ENCODE results near the gene ANKRD33B. TPM values are rescaled to one million over a fixed set of nuclear protein-coding genes. Genes with fewer than 3 reads are reported as not detected.
"Not testable (repeated sequence)": the region's sequence is repeated elsewhere in the genome, so short reads cannot be mapped to it uniquely, and the experiment has no call there.

Gene ANKRD33B
- total RNA-seq, 1 experiment from 2014 or later: not detected

DNA sequence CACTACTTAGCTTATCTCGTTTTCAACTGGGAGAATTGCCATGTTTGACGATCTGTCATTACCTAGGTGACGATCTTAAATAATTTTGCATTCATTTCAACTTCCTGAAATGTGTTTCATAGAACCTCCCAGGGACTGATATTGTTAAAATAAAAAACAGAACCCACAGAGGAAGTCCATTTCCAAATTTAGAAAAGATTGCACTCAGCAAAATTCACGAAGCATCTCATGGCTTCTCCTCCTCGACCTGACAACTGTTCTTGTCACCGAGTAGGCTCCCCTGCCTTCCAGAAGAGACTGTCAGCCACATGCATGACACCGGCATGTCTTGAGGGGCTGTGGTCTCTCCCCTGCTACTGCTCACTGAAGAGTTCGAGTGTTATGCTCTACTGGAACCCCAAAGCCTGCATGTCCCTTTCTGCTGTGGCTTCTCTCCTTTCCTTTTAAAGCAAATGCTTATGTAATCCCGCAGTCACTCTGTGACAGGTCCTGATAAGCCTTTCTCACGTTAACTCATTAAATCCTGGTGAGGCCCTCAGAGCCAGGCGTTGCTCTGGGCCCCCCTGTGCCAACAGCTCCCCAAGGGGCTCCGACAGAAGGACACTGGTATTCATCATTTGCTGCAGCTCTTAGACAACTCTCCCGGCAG is 26.8 kb upstream of the ANKRD33B start:
- DNase-seq (ENCODE audit: low spot score): no peak

DNA sequence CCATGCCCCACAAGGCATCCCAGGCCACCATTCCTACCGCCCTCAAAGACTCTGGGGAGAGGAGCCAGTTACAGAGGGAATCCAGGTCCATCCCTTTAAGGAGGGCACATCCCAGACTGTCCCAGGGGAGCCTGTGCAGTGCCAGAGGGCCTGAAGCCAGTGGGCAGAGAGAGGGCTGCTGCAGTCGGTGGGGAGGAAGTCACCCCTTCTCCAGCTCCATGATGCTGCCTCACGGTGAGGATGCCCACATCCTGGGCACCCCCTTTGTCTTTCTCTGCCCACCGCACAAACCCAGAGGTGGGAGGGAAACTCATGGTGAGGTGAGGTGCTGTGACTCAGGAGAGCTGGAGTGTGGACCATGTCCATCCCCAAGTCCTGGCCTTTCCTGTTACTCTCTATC is 26.2 kb upstream of the ANKRD33B start:
- DNase-seq (ENCODE audit: low spot score): no peak

DNA sequence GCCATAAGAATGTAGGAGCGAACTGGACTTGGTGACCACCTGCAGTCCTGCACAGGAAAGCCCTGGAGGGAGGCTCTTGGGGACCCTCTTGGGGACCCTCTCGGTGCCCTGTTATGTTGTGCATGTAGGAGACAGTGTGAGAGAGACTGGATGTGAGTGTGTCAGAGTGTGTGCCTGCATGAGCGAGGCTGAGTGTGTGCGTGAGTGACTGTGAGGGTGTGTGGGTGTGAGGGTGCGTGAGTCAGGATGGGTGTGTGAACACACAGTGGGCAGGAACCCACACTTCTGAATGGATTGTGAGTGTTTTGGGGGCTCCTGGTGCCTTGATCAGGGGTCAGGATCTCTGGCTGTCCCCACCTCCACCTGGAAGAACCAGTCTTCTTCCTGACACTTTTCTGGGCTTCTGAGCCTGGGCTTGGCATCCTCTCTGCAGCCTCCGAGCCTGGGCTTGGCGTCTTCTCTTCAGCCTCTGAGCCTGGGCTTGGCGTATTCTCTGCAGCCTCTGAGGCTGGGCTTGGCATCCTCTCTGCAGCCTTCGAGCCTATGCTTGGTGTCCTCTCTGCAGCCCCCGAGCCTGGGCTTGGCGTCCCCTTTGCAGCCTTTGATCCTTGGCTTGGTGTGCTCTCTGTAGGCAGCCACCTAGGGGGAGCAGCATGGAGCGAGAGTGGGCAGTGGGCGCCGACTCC is 25.6 kb upstream of the ANKRD33B start:
- DNase-seq (ENCODE audit: low spot score): no peak

DNA sequence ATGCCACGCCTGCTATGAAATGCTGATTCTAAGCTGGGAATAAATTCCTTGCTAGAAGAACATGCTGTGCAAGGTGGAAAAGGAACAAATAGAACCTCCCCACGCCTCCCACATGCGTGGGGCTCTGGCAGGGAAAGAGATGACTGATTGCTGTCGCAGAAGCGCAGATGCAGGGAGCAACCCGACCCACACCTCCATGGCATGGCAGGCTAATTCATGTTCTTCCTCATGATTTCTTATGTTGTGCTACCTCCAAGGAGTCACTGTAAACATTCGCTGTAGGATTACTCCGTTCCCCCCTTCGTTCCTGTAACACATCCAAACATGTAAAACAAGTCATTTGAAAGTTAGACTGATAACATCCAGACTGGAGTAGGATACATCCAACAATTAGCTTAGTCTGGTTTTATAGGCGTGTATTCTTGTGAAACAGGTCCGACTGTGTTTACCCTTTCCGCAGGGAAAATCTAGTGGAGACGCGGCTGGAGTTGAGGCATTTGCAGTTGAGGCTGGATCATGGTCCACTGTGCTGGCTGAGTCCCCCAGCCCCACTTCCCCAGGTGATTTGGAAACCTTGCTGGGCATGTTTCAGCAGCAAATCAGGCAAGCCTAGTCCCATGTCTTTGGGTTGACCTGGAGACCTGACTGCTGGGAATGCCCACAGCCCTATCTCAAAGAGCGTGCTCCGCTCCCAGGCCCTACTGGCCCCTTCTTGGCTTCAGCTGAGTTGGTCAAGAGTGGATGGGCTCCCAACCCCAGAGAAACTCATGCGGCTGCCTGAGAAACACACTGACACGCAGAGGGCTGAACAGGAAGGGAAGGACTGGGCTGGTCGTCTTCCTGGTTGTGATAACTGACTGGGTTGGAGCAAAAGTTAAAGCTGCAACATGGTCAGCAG is 24.8 kb upstream of the ANKRD33B start:
- DNase-seq (ENCODE audit: low spot score): no peak

DNA sequence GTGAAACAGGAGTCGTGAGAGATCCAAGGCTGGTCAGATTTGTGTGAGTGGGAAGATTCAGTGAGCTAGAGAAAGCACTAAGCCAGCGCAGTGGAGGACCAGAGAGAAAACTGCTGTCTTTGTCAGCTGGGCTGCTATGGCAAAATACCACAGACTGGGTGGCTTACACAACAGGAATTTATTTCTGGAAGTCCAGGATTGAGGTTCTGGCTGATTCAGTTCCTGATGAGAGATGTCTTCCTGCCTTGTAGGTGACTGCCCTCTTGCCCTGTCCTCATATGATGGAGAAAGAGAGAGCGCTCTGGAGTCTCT is 24.2 kb upstream of the ANKRD33B start:
- no peak for DNase-seq (ENCODE audit: low spot score)

DNA sequence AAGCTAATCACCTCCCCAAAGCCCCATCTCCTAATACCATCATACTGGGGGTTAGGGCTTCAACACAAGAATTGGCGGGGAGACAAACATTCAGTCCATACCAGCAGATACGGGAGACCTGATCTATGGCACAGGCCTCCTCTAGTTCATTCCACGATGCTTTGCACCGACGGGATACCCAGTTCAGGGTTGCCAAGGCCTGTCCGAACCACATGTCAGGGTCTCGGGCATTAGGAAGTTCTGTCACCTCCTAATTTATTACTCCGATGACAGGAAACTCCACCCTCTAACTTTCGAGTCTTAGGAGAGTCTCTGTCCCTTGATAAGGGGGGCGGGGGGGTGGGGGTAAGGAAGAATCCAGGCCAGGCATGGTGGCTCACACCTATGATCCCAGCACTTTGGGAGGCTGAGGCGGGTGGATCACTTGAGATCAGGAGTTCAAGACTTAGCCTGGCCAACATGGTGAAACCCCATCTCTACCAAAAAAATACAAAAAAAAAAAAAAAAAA is 23.8 kb upstream of the ANKRD33B start:
- DNase-seq (ENCODE audit: low spot score): no peak

DNA sequence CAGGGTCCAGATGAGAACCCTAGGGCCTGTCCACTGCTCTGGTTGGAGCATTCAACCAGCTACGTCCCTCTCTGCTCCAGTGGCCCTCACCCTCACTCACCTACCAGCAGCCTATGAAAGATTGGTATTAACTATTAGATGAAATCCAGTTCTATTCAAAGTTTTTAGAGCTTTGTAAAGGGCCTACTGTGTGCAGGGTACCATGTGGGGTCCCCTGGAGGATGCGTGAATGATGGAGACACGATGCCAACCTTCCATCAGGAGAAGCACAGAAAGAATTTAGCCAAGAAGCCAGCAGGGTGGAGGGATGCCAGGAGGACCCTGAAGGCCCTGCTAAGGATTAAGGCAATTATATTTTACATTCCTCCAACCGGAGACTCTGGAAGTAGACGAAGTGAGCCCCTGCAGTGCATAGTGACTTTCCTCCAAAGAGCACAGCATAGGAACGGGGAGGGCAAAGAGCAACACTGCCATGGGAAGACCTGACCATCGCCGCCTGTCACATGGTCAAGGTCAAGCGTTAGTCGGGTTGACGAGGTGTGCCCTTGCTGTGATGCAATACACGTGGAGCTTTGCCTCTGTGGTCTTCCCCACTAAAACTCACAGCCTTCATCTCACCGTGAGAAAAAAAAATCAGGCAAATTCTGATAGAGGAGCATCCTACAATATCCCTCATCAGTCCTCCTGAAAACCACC is 22.8 kb upstream of the ANKRD33B start:
- no peak for DNase-seq (ENCODE audit: low spot score)

DNA sequence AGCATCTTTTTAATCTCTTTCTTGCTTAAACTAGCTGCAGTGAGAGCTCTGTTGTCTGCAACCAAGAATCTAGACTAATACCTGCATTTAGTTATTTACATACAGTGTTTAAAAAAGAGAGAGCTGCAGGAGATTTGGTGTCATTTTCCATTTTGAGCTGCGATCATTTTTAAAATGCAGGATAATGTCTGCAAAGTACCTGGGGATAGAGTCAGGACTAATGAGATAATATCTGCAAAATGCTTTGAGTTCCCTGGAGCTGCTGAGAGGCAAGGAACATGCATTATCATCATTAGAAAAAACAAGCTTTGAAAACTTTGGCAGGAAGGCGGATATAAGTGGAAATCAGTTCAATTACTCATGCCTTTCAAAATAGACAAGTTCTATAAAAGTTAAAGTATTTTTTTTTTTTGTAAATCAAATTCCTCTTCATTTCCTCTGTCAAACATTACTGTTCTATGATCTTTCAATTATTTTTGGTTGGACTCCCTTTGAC is 21.8 kb upstream of the ANKRD33B start:
- DNase-seq (ENCODE audit: low spot score): no peak

DNA sequence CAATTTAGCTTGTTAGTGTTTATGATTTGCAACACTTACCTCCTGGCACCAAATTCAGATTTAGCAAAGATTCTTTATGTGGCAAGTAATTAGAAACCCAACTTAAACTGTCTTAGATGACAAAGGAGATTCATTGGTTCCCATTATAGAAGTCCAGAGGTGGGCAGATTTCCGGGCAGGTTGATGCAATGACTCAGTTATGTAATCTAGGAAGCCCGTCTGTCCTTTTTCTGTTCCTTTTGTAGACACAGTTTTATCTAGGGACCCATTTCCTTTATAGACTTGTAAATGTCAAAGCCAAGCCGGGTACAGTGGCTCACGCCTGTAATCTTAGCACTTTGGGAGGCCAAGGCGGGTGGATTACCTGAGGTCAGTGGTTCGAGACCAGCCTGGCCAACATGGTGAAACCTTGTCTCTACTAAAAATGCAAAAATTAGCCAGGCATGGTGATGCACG is 20.3 kb upstream of the ANKRD33B start:
- no peak for DNase-seq (ENCODE audit: low spot score)

DNA sequence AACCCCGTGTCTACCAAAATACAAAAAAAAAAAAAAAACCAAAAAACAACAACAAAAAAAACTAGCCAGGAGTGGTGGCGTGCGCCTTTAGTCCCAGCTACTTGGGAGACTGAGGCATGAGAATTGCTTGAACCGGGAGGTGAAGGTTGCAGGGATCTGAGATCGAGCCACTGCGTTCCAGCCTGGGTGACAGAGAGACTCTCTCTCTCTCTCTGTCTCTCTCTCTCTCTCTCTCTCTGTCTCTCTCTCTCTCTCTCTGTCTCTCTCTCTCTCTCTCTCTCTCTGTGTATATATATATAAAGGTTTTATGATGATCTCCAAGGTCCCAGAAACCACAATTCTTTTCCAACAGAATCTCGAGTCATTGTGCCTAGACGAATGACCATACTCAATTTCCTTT is 18.8 kb upstream of the ANKRD33B start:
- no peak for DNase-seq (ENCODE audit: low spot score)

DNA sequence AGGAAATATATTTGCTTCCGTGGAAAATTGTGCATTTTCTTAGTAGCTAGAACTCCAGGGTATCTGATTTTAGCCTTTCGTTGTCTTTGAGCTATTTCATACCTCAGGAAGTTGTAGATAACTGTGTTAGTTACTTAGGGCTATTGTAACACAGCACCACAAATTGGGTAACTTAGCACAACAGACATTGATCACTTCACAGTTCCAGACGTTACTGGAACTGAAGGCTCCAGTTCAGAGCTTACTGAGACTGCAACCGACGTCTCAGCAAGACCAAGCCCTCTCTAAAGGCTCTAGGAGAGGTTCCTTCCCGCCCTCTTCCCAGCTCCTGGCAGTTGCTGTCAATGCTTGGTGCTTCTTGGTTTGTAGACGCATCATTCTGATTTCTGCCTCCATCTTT is 17.7 kb upstream of the ANKRD33B start:
- DNase-seq (ENCODE audit: low spot score): no peak

DNA sequence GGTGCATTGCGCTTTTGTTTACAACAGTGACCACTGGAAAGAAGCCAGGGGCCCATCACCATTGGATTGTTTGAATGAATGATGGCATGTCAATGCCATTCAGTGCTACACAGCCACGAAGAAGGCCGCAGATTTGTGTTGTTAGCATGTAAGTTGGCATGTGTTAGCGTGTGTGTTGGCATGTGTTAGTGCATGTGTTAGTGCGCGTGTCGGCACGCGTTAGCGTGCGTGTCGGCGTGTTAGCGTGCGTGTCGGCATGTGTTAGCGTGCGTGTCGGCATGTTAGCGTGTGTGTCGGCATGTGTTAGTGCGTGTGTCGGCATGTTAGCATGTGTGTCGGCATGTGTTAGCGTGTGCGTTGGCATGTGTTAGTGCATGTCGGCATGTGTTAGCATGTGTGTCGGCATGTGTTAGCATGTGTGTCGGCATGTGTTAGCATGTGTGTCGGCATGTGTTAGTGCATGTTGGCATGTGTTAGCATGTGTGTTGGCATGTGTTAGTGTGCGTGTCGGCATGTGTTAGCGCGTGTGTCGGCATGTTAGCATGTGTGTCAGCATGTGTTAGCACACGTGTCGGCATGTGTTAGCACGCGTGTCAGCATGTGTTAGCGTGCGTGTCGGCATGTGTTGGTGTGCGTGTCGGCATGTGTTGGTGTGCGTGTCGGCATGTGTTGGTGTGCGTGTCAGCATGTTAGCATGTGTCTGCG is 15.3 kb upstream of the ANKRD33B start:
- no peak for DNase-seq (ENCODE audit: low spot score)

DNA sequence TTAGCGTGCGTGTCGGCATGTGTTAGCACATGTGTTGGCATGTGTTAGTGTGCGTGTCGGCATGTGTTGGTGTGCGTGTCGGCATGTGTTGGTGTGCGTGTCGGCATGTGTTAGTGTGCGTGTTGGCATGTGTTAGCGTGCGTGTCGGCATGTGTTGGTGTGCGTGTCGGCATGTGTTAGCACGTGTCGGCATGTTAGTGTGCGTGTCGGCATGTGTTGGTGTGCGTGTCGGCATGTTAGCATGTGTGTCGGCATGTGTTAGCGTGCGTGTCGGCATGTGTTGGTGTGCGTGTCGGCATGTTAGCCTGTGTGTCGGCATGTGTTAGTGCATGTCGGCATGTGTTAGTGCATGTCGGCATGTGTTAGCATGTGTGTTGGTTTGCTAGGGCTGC is 14.8 kb upstream of the ANKRD33B start:
- not testable (repeated sequence) for DNase-seq (ENCODE audit: low spot score)

DNA sequence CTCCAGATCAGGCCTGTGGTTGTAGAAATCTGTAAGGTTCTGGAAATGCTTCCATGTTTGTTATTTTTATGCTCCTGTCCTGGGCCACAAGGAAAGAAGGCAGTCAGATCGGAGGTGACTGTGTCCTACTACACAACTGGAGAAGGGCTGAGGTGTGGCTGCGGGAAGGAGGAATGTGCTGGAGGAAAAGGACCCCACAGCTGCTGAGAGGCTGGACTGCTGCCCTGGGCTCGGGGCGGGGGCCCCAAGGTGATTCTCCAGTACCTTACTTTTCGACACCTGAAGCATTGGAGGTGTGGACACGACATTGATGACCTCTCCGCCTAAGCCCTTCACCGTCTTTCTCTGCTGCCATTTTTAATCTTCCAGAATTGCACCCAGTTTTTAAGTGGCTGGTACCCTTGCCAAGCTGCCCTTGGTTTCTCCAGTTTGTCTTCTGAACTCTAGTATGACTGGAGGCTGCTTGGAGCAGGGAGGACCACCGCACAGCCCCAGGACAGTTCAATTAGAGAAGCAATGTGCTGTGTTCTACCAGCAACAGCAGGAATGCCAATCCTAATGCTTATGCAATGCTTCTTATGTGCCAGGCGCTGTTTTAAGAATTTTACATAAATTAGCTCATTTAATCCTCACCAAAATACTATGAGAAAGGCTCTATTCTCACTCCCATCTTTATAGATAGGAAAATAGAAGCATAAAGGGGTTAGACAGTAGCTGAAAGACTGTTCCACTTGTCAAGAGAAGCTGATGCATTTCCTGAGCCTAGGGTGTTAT is 13.5 kb upstream of the ANKRD33B start:
- no peak for DNase-seq (ENCODE audit: low spot score)

DNA sequence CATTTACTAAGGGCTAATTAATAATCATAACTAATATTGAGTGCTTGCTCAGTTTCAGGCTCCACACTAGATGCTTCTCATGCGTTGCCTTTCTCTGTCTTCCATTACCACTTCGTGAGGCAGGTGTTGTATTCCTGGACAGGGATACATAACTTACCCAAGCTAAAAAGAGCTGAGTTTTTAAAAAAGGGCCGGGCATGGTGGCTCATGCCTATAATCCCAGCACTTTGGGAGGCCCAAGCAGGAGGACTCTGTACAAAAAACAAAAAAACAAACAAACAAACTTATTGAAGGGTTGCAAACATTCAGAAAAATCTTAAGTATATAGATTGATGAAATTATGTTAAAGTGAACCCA is 12.1 kb upstream of the ANKRD33B start:
- no peak for DNase-seq (ENCODE audit: low spot score)

DNA sequence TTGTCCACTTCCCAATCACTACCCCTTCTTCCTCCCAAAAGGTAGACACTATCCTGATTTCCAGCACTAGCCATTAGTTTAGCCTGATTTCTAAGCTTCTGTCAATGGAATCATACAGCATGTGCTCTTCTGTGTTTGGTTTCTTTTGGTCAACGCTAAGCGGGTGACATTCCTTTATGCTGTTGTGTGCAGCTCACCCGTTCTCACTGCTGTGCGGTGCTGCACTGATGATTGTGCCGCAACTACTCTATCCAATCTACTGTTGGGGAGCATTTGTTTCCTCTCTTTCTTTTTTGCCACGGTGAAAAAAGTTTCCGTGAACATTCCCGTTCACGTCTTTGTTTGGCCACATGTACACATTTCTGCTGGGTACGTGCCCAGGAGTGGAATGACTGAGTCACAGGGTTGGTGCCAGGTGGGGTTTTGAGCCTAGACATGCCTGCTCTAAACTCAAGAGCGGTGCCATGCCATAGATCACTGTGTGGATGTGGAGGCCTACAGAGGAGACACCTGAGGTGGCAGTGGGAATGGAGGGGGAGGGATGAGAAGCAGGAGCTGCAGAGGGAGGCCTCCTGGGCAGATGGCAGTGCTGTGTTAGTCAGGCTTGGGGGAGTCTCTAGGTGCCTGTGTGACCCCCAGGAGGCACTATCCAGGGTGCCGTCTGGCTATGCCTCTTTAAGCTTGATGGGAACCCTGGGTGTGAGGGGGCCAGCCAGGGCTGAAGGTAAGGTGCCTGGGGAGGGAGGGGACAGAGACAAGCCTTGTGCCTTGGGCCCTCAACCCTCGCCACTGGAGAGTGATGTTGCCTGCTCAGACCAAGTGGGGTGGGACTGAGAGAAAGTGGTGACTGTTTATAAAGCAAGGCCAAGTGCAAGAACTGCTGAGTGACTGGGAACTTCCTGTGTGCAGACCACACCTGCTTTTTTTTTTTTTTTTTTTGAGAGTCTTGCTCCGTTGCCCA is 11.4 kb upstream of the ANKRD33B start:
- DNase-seq (ENCODE audit: low spot score): no peak

DNA sequence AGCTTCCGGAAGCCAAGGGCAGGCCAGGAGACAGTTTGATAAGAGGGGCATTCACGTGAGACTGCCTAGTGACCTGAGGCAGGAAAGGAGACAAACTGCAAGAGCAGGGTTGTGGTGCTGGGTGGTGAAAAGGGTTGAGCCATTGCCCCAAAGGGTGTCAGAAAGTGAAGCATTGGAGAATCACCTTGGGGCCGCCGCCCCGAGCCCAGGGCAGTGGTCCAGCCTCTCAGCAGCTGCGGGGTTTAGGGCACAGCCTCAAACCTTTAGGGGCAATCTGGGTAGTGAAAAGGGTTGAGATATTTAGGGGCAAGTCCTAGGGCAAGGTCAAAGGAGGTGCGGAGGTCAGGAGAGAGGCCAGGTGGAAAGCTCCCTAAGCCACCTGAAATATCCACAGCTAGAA is 10.4 kb upstream of the ANKRD33B start:
- no peak for DNase-seq (ENCODE audit: low spot score)

DNA sequence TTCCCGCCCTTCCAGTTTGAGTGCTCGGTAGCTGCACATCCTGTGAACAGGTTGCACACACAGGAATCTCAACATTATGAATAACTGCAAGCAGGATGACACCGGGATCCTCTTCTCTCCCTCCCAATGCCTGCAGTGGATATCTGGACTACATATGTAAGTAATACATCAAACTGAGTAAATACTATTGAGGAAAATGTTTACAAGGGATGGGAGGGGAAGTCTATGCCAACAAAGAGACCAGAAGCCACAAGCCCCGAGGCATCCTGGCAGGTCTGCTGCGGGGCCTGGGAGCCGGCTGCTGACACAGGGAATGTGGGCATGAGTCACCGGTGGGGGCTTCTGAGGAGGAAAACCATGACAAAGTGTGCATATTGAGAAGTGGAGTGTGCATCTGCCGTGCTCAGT is 8.6 kb upstream of the ANKRD33B start:
- DNase-seq (ENCODE audit: low spot score): no peak

DNA sequence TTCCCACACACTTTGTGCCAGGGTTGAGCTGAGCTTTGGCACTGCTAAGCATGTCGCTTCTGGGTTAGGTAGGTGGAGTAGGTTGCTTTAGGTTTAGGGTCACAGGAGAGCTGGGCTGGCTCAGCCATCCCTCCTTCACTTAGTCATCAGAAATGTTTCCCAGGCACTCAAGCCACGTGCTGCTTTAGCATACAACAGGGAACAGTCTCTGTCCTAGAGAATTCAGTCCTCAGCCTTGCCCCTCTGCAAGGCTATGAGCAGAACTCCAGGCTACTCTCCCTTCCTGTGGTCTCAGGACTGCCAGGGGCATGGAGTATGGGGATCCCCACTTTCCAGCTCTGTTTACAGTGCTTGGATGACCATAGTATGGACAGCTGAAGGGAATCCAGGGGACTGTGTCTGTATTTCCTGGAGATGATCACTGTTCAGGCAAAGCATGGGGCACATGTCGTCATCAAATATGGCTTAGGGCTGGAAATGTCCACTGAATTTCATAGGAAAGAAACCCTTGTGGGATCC is 7.5 kb upstream of the ANKRD33B start:
- DNase-seq (ENCODE audit: low spot score): no peak

Data from HT-29 (cell line).